IMR-90 (cell line): ENCODE data around the gene KBTBD8.

Source experiments
- CTCF ChIP-seq: conservative IDR thresholded peaks from 2 replicates; pipeline ENCODE4 v1.5.1; 2012; ENCODE audit warnings: mild to moderate bottlenecking, low read depth, low read length, improper control_type of control experiment
- MXI1 ChIP-seq: IDR thresholded peaks from 2 replicates; pipeline ENCODE4 v1.6.1; 2012; ENCODE audit warnings: low read depth, mild to moderate bottlenecking, low read length, moderate library complexity, borderline replicate concordance
- RAD21 ChIP-seq: IDR thresholded peaks from 2 replicates; pipeline ENCODE4 v1.6.1; 2012; ENCODE audit warnings: low read length, improper control_type of control experiment

- TF ChIP-seq CTCF (no peak), MXI1 (no peak), RAD21 (no peak)
Observed at GRCh38 chr3:66958067-66958466, 40.0 kb upstream of the KBTBD8 start.
